GM21723 (cell line): ENCODE measurements around the gene PRKAG2.
"Not testable (repeated sequence)": the region's sequence is repeated elsewhere in the genome, so short reads cannot be mapped to it uniquely, and the experiment has no call there.

ENCODE experiments used
- ATAC-seq: cut with Tn5 transposase; IDR thresholded peaks from one replicate; pipeline ENCODE4 v1.9.1; 2021; ENCODE audit warnings: mild to moderate bottlenecking, moderate library complexity; ENCODE audit not compliant: unreplicated experiment

PRKAG2 gene

GRCh38 chr7:151579644-151580043 lies 297.3 kb downstream of the PRKAG2 start:
- no peak for ATAC-seq

- no peak for ATAC-seq
Observed at GRCh38 chr7:151575410-151575809, 301.5 kb downstream of the PRKAG2 start.

DNA sequence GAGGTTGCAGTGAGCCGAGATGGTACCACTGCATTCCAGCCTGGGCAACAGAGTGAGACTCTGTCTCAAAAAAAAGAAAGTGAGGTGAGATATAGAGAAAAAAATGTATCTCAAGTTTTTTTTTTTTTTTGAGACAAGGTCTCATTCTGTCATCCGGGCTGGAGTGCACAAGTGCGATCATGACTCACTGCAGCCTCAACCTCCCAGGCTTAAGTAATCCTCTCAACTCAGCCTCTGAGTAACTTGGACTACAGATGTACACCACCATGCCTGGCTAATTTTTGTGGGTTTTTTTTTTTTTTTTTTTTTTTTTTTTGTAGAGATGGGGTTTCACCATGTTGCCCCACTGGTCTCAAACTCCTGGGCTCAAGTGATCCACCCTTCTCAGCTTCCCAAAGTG lies 303.9 kb downstream of the PRKAG2 start:
- ATAC-seq: not testable (repeated sequence)

GRCh38 chr7:151572136-151572535 lies 304.8 kb downstream of the PRKAG2 start:
- ATAC-seq: no peak

- no peak for ATAC-seq
Observed at GRCh38 chr7:151571471-151571870, 305.4 kb downstream of the PRKAG2 start.

- ATAC-seq: no peak
Observed at GRCh38 chr7:151570366-151570915, 306.5 kb downstream of the PRKAG2 start.

DNA sequence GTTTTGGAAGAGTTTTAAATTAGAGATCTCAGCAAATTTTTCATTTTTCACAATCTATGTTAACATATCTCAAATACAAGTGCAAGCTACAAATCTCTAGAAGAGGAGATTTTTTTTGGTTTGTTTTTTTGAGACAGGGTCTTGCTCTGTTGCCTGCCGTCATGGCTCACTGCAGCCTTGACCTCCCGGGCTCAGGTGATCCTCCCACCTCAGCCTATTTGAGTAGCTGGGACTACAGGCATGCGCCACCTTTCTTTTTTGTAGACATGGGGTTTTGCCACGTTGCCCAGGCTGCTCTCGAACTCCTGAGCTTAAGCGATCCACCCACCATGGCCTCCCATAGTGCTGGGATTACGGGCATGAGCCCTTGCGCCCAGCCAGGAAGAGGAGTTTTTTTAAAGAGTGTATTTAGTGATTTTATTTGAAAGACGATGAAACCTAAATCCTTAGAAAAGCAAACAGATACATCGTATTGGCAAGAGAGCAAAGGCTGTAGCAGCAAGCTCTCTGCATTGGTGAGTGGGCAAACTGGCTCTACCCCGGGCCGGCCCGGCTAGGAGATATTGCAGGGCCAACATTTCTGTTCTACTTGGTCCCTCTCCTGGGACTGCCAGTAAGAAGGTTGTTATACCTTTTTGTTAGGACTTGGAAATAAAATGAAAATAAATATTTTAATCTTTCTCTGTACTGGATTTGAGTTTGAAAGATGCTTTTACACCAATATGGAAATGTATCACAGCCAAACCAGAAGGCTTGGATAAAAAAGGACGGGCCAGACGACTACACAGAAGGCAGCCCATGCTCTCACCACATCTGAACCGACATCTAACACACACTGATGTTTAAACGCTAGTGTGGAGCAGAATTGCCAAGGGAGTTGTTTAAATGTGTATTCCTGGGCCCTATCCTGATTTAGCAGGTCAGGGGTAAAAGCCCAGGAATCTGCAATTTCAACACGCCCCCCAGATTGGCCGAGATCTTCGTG lies 307.7 kb downstream of the PRKAG2 start:
- ATAC-seq: no peak

DNA sequence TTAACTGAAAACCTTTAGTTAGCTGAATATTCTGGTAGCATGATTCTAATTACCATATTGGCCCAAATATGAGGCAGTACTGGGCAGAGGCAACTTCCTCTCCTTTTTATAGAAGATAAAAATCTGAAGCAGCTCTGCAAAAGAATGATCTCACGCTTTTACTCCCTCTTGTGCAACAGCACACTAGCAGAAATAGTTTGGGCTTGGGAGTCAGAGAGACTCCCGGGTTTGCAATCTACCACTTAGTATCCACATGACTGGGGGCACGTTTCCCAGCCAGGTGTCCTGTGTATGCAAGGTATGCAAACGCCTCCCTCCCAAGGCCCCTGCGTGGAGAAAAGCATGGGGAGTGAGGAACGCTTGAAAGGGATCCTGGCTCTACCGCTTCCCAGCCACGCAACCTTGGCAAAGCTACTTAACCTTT lies 310.0 kb downstream of the PRKAG2 start:
- no peak for ATAC-seq

DNA sequence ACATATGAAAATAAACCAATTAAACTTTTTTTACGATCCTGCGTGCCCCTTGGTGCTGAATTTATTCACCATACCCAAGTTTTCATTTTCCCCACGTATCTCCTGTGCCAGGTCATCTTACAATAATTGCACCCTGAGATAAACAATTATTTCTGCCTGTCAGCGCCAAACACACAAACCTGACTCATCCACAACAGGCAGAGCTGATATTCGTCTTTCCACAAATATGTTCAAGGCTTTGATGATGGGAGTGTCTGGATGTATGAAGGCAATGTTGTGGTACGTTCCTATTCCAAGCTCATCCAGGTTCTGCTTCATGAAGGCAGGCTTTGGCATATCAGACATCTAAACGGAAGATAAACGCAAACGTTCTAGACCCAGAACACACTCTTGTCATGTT lies 311.4 kb downstream of the PRKAG2 start:
- no peak for ATAC-seq

DNA sequence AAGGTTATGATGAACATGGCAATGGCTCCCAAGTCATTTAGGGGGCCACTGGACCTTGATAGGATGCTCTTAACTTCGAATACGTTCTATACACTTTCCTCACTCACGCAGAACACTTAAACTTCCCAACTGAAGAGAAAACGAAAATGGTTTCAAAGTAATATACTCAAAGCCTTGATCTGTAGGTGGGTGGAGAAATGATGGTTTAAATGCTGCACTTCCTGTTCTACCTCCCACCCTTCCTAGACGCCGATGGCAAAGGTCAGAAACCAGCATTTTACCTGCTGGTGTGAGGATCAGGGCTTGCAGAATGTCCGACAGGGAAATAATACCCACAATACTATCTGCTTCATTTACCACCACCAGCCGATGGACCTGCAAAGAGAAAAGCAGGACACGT lies 316.7 kb downstream of the PRKAG2 start:
- ATAC-seq: no peak

- no peak for ATAC-seq
Observed at GRCh38 chr7:151559557-151560183, 317.2 kb downstream of the PRKAG2 start.

DNA sequence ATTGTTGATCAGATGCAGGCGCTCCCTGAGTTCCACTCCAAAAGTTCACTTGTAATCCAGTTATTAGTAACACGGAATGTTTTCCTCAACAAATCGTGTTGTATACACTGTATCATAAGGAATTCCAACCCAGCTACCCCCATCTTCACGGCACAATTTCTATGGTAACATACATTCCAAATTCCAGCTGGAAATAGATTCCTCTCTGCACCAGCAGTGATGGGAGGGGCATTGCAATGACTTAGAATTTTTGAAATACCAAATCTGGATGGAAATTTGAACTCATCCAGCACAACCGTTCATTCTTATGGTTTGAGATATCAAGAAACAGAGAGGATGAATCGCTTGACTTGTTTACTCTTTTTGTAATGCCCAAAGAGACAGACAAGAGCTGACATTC lies 318.3 kb downstream of the PRKAG2 start:
- no peak for ATAC-seq

DNA sequence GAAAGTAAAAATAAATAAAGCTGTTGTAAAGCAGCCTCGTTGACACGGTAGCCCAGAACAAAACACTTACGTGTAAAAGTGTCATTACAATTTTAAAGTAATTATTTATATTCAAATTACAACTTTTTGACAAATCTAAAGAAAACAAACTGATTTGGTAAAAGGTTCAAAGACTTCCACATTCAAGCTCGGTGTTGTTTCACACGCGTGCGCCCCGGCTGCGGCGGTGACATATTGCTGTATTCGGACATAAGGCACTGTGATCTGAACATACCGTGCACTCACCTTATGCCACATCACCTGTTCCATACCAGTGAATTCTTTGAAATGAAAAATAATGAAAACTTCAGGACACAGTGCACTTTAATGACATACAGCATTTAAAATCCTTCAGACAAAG lies 320.3 kb downstream of the PRKAG2 start:
- ATAC-seq: no peak

DNA sequence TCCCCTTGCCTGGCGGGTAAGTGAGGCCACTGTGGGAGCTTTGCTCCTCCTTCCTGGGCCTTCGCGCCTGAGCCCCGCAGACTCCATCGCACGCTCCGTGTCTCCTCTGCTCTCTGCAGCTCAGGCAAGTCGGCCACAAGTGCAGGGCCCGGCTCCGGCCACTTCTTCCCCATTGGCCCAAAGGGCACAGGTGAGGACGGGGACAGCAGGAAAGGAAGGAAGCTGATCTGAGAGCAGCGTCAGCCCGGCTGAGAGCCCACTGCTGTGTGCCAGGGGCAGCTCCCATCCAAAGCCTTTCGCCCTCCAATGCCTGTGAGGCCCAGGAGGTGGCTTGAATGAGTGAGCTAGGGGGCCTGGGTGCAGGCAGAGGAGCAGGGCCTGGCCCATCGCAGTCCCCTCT lies 323.6 kb downstream of the PRKAG2 start:
- no peak for ATAC-seq

DNA sequence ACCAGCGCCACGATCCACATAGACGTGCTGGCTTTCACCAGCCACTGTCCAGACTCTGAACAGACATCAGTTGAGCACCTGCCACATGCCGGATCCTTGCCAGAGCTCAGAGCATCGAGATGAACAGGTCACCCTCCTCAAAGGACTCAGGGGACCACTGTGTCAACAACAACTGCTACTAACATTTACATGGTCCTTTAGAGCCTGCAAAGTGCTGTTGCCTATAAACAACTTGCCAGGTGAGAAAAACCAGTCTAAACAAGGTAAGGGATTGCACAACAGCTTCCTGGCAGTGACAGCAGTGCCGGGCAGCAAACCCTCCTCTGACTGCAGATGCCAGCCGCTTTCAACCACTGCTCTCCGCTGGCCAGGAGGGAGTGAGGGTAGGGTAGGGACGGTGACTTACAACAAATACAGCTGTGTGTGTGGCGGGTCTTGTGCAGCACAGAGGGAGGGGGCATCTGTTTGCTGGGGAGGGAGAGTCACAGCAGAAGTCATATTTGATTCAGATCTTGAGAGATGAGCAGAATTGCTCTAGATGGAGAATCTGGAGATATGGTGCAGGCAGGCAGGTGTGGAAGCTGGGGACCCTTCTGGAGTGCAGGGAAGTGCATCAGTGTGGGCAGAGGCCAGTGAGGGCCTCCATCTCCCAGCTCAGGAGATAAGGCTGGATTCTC lies 324.4 kb downstream of the PRKAG2 start:
- ATAC-seq: no peak

DNA sequence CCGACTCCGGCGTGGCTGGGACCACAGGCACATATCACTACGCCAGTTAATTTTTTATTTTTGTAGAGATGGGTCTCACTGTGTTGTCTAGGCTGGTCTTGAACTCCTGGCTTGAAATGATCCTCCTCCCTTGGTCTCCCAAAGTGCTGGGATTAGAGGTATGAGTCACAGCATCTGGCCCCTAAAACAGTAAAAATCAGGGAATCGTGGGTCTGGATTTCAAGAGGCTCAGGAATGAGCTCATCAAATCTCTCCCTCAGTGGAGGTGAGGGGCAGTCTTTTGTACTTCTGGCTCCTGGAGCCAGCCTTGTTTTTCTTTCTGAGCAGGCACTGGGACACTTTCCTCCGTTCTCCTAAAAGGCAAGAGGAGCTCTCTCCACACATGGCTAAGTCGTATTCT lies 325.1 kb downstream of the PRKAG2 start:
- ATAC-seq: no peak

- ATAC-seq: no peak
Observed at GRCh38 chr7:151550656-151551286, 326.1 kb downstream of the PRKAG2 start.

DNA sequence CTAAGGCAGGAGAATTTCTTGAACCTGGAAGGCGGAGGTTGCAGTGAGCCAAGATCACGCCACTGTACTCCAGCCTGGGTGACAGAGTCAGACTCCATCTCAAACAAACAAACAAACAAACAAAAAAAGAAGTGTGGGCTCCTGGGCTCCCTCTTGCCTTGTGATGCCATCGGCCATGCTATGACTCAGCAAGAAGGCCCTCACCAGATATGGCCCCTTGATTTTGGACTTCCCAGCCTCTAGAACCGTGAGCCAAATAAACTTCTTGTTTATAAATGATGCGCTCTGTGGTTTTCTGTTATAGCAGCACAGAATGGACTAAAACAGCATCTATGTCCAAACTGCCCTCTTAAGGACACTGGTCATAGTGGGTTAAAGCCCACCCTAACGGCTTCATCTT lies 327.3 kb downstream of the PRKAG2 start:
- ATAC-seq: no peak

GRCh38 chr7:151549083-151549482 lies 327.8 kb downstream of the PRKAG2 start:
- no peak for ATAC-seq

- ATAC-seq: no peak
Observed at GRCh38 chr7:151544183-151544582, 332.7 kb downstream of the PRKAG2 start.

DNA sequence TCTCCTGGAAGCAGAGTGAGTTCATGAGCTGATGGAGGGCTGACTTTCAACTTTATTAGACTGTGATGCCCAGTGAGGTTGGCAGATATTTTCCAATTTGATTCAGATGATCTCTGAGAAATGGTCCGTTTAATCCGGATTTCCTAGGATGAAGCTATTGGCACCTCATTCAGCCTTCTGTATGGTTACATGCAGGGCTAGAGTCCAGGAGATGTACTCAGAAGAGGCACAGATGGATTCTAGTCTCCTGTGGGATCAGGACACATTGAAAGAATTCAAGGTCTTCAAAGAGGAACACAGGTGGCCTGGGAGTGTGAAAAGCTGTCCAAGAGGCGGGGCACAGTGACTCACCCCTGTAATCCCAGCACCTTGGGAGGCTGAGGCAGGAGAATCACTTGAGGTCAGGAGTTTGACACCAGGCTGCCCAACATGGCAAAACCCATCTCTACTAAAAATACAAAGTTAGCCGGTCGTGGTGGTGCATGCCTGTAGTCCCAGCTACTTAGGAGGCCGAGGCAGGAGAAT lies 334.2 kb downstream of the PRKAG2 start:
- no peak for ATAC-seq
